ENCODE results near the gene AGBL4. TPM values are rescaled to one million over a fixed set of nuclear protein-coding genes. Genes with fewer than 3 reads are reported as not detected.

The AGBL4 gene
- total RNA-seq, 1 donor from 2014 or later = under 0.01 TPM

GRCh38 chr1:49523764-49524163, 500.0 kb downstream of the AGBL4 start:
- no peak overlapping the region for H3K27ac ChIP-seq (ENCODE audit: low read depth, low read length)
- no peaks in the 10 kb centered on the region for H3K4me1 ChIP-seq (ENCODE audit: control insufficient read depth in 3 of 3, insufficient read depth in 3 of 3, low read length in 3 of 3)
- no peaks in the 10 kb centered on the region for H3K36me3 ChIP-seq (ENCODE audit: control insufficient read depth in 3 of 3, insufficient read depth in 3 of 3, low read length in 3 of 3)
- H3K9ac ChIP-seq (ENCODE audit: low read depth in 1 of 3, low read length in 3 of 3) = no peak overlapping the region
- H3K27me3 ChIP-seq (ENCODE audit: control insufficient read depth in 3 of 3, insufficient read depth in 3 of 3, low read length in 3 of 3) = no peaks in the 10 kb centered on the region
- H3K4me3 ChIP-seq (ENCODE audit: low read length in 3 of 3) = no peak overlapping the region
- no peaks in the 10 kb centered on the region for H3K9me3 ChIP-seq (ENCODE audit: control insufficient read depth in 3 of 3, low read length in 3 of 3)

- Histone ChIP-seq H3K9ac (ENCODE audit: low read depth in 1 of 3, low read length in 3 of 3) (no peak overlapping the region), H3K36me3 (ENCODE audit: control insufficient read depth in 3 of 3, insufficient read depth in 3 of 3, low read length in 3 of 3) (no peaks in the 10 kb centered on the region), H3K27me3 (ENCODE audit: control insufficient read depth in 3 of 3, insufficient read depth in 3 of 3, low read length in 3 of 3) (no peaks in the 10 kb centered on the region), H3K4me3 (ENCODE audit: low read length in 3 of 3) (no peak overlapping the region), H3K9me3 (ENCODE audit: control insufficient read depth in 3 of 3, low read length in 3 of 3) (peaks cover 0 to 2% (median 0%) of the 10 kb centered on the region in 3 donors), H3K4me1 (ENCODE audit: control insufficient read depth in 3 of 3, insufficient read depth in 3 of 3, low read length in 3 of 3) (no peaks in the 10 kb centered on the region), H3K27ac (ENCODE audit: low read depth, low read length) (no peak overlapping the region)
Observed at GRCh38 chr1:49466961-49467360, 556.8 kb downstream of the AGBL4 start.

GRCh38 chr1:49465486-49466185, 558.1 kb downstream of the AGBL4 start:
- Histone ChIP-seq H3K9ac (ENCODE audit: low read depth in 1 of 3, low read length in 3 of 3) (no peak overlapping the region), H3K36me3 (ENCODE audit: control insufficient read depth in 3 of 3, insufficient read depth in 3 of 3, low read length in 3 of 3) (no peaks in the 10 kb centered on the region), H3K9me3 (ENCODE audit: control insufficient read depth in 3 of 3, low read length in 3 of 3) (no peaks in the 10 kb centered on the region), H3K4me3 (ENCODE audit: low read length in 3 of 3) (no peak overlapping the region), H3K27me3 (ENCODE audit: control insufficient read depth in 3 of 3, insufficient read depth in 3 of 3, low read length in 3 of 3) (no peaks in the 10 kb centered on the region), H3K4me1 (ENCODE audit: control insufficient read depth in 3 of 3, insufficient read depth in 3 of 3, low read length in 3 of 3) (no peaks in the 10 kb centered on the region), H3K27ac (ENCODE audit: low read depth, low read length) (no peak overlapping the region)

DNA sequence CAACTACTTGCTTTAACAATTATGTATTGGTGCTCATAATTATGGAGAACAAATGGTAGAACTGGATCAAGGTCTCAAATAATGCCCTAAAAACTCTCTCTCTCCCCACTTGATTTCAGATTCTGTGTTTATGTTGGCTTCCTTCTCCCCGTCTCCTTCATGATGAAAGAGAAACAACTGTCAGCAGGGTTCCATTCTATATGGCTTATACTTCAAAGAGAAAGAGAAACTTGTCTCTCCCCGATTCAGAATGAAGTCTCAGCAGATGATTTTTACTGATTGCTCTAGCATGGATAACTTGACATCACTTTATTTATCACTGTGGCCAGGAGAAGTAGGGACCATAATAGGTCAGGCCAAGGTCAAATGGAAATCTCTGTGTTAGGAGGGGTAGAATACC, 575.6 kb downstream of the AGBL4 start:
- Histone ChIP-seq H3K27me3 (ENCODE audit: control insufficient read depth in 3 of 3, insufficient read depth in 3 of 3, low read length in 3 of 3) (no peaks in the 10 kb centered on the region), H3K9me3 (ENCODE audit: control insufficient read depth in 3 of 3, low read length in 3 of 3) (peaks cover 0 to 3% (median 0%) of the 10 kb centered on the region in 3 donors), H3K4me1 (ENCODE audit: control insufficient read depth in 3 of 3, insufficient read depth in 3 of 3, low read length in 3 of 3) (no peaks in the 10 kb centered on the region), H3K27ac (ENCODE audit: low read depth, low read length) (no peak overlapping the region), H3K9ac (ENCODE audit: low read depth in 1 of 3, low read length in 3 of 3) (no peak overlapping the region), H3K4me3 (ENCODE audit: low read length in 3 of 3) (no peak overlapping the region), H3K36me3 (ENCODE audit: control insufficient read depth in 3 of 3, insufficient read depth in 3 of 3, low read length in 3 of 3) (no peaks in the 10 kb centered on the region)

- Histone ChIP-seq H3K27me3 (ENCODE audit: control insufficient read depth in 3 of 3, insufficient read depth in 3 of 3, low read length in 3 of 3) (no peaks in the 10 kb centered on the region), H3K4me3 (ENCODE audit: low read length in 3 of 3) (no peak overlapping the region), H3K36me3 (ENCODE audit: control insufficient read depth in 3 of 3, insufficient read depth in 3 of 3, low read length in 3 of 3) (no peaks in the 10 kb centered on the region), H3K4me1 (ENCODE audit: control insufficient read depth in 3 of 3, insufficient read depth in 3 of 3, low read length in 3 of 3) (no peaks in the 10 kb centered on the region), H3K9me3 (ENCODE audit: control insufficient read depth in 3 of 3, low read length in 3 of 3) (peaks cover 0 to 7% (median 0%) of the 10 kb centered on the region in 3 donors), H3K9ac (ENCODE audit: low read depth in 1 of 3, low read length in 3 of 3) (no peak overlapping the region), H3K27ac (ENCODE audit: low read depth, low read length) (no peak overlapping the region)
Observed at GRCh38 chr1:49436865-49437264, 586.9 kb downstream of the AGBL4 start.

DNA sequence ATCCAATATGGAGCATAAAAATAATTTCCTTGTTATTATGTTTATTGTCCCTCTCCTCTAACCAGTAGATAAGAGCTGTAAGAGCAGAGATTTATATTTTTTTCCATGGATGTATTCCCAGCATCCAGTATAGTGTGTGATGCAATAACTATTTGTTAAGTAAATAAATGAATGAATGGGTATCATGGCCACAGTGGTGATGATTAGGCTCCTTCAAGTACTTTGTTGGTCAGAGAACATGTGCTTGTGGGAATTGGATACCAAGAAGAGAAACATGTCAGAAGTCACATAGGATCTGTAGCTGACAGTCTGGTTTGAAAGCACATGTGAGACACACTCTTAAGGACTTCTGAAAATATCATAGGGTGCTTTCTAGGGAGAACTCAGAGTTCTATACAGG, 588.5 kb downstream of the AGBL4 start:
- H3K36me3 ChIP-seq (ENCODE audit: control insufficient read depth in 3 of 3, insufficient read depth in 3 of 3, low read length in 3 of 3) = no peaks in the 10 kb centered on the region
- H3K27ac ChIP-seq (ENCODE audit: low read depth, low read length) = no peak overlapping the region
- H3K27me3 ChIP-seq (ENCODE audit: control insufficient read depth in 3 of 3, insufficient read depth in 3 of 3, low read length in 3 of 3) = no peaks in the 10 kb centered on the region
- no peak overlapping the region for H3K4me3 ChIP-seq (ENCODE audit: low read length in 3 of 3)
- no peak overlapping the region for H3K9ac ChIP-seq (ENCODE audit: low read depth in 1 of 3, low read length in 3 of 3)
- H3K9me3 ChIP-seq (ENCODE audit: control insufficient read depth in 3 of 3, low read length in 3 of 3) = peaks cover 0 to 5% (median 0%) of the 10 kb centered on the region in 3 donors
- no peaks in the 10 kb centered on the region for H3K4me1 ChIP-seq (ENCODE audit: control insufficient read depth in 3 of 3, insufficient read depth in 3 of 3, low read length in 3 of 3)

DNA sequence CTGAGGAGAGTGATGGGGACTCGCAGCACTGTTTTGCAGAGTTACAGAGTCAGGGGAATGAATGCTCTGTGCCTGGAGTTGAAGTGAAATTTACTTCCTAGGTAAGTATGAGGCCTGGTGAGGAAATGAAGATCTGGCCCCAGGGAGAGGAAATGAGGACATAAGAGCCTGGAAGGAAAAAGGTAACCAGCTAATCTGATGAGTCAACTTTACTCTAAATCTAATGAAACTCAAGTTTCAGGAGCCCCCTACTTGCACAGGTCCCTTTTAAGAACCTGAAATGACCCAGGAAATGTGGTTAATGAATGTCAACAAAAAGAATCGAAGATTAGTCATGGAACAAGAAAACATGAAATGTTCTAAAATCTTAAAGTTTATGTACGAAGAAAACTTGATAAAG, 599.0 kb downstream of the AGBL4 start:
- no peak overlapping the region for H3K27ac ChIP-seq (ENCODE audit: low read depth, low read length)
- H3K4me1 ChIP-seq (ENCODE audit: control insufficient read depth in 3 of 3, insufficient read depth in 3 of 3, low read length in 3 of 3) = no peaks in the 10 kb centered on the region
- H3K36me3 ChIP-seq (ENCODE audit: control insufficient read depth in 3 of 3, insufficient read depth in 3 of 3, low read length in 3 of 3) = no peaks in the 10 kb centered on the region
- no peaks in the 10 kb centered on the region for H3K27me3 ChIP-seq (ENCODE audit: control insufficient read depth in 3 of 3, insufficient read depth in 3 of 3, low read length in 3 of 3)
- no peak overlapping the region for H3K9ac ChIP-seq (ENCODE audit: low read depth in 1 of 3, low read length in 3 of 3)
- H3K4me3 ChIP-seq (ENCODE audit: low read length in 3 of 3) = no peak overlapping the region
- H3K9me3 ChIP-seq (ENCODE audit: control insufficient read depth in 3 of 3, low read length in 3 of 3) = no peaks in the 10 kb centered on the region

DNA sequence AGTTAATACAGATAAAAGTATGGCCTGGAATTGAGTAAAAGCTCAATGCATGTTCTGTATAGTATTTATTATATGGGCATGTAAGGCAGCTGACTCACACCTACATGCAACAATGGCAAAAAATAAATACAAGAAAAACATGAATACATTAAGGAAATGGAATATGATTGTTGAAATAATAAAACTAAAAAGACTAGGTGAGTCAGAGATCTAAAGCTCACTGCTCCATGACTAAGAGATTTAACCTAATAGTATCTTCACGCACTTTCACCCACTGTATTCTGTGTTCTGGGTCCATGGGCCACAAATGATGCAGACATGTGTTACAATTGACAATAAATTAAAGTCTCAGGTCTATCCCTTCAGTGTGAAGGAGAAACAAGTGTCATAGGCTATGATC, 607.0 kb downstream of the AGBL4 start:
- Histone ChIP-seq H3K9me3 (ENCODE audit: control insufficient read depth in 3 of 3, low read length in 3 of 3) (no peaks in the 10 kb centered on the region), H3K36me3 (ENCODE audit: control insufficient read depth in 3 of 3, insufficient read depth in 3 of 3, low read length in 3 of 3) (no peaks in the 10 kb centered on the region), H3K27ac (ENCODE audit: low read depth, low read length) (no peak overlapping the region), H3K27me3 (ENCODE audit: control insufficient read depth in 3 of 3, insufficient read depth in 3 of 3, low read length in 3 of 3) (peaks cover 0 to 3% (median 0%) of the 10 kb centered on the region in 3 donors), H3K9ac (ENCODE audit: low read depth in 1 of 3, low read length in 3 of 3) (no peak overlapping the region), H3K4me3 (ENCODE audit: low read length in 3 of 3) (no peak overlapping the region), H3K4me1 (ENCODE audit: control insufficient read depth in 3 of 3, insufficient read depth in 3 of 3, low read length in 3 of 3) (no peaks in the 10 kb centered on the region)

GRCh38 chr1:49408346-49408745, 615.4 kb downstream of the AGBL4 start:
- Histone ChIP-seq H3K27ac (ENCODE audit: low read depth, low read length) (no peak overlapping the region), H3K27me3 (ENCODE audit: control insufficient read depth in 3 of 3, insufficient read depth in 3 of 3, low read length in 3 of 3) (no peaks in the 10 kb centered on the region), H3K9me3 (ENCODE audit: control insufficient read depth in 3 of 3, low read length in 3 of 3) (no peaks in the 10 kb centered on the region), H3K9ac (ENCODE audit: low read depth in 1 of 3, low read length in 3 of 3) (no peak overlapping the region), H3K4me1 (ENCODE audit: control insufficient read depth in 3 of 3, insufficient read depth in 3 of 3, low read length in 3 of 3) (no peaks in the 10 kb centered on the region), H3K36me3 (ENCODE audit: control insufficient read depth in 3 of 3, insufficient read depth in 3 of 3, low read length in 3 of 3) (no peaks in the 10 kb centered on the region), H3K4me3 (ENCODE audit: low read length in 3 of 3) (no peak overlapping the region)

- H3K27ac ChIP-seq (ENCODE audit: low read depth, low read length) = no peak overlapping the region
- H3K36me3 ChIP-seq (ENCODE audit: control insufficient read depth in 3 of 3, insufficient read depth in 3 of 3, low read length in 3 of 3) = no peaks in the 10 kb centered on the region
- no peak overlapping the region for H3K4me3 ChIP-seq (ENCODE audit: low read length in 3 of 3)
- peaks cover 0 to 4% (median 0%) of the 10 kb centered on the region in 3 donors for H3K9me3 ChIP-seq (ENCODE audit: control insufficient read depth in 3 of 3, low read length in 3 of 3)
- H3K9ac ChIP-seq (ENCODE audit: low read depth in 1 of 3, low read length in 3 of 3) = no peak overlapping the region
- H3K4me1 ChIP-seq (ENCODE audit: control insufficient read depth in 3 of 3, insufficient read depth in 3 of 3, low read length in 3 of 3) = no peaks in the 10 kb centered on the region
- H3K27me3 ChIP-seq (ENCODE audit: control insufficient read depth in 3 of 3, insufficient read depth in 3 of 3, low read length in 3 of 3) = no peaks in the 10 kb centered on the region
Observed at GRCh38 chr1:49397086-49397485, 626.7 kb downstream of the AGBL4 start.

Data from skeletal muscle tissue (tissue), 4 donors.